Testis (tissue), 2 donors: ENCODE measurements around the gene CDC25C.

ENCODE experiments used
- CTCF ChIP-seq, 3 experiments: fragments of 450-650 bp in 2 of 3; fragments of 200-600 bp in 1 of 3; sonication (generic) in 1 of 3; IDR thresholded peaks; one replicate each; pipeline ENCODE4 v1.5.1; 2016 to 2019; ENCODE audit warnings: antibody characterized with exemption in 3 of 3, mild to moderate bottlenecking in 2 of 3, moderate library complexity in 1 of 3
- POLR2A ChIP-seq: fragments of 450-650 bp; IDR thresholded peaks from one replicate; pipeline ENCODE4 v1.6.1; 2017; ENCODE audit warnings: antibody characterized with exemption, mild to moderate bottlenecking, moderate library complexity

GRCh38 chr5:138369706-138370105, 38.1 kb upstream of the CDC25C start:
- TF ChIP-seq CTCF (IDR thresholded peaks at IDR 0.05) (no peak), POLR2A (no peak)
